ENCODE results near the gene OSGIN1.

- TF ChIP-seq POLR2A (IDR thresholded peaks at IDR 0.05; ENCODE audit: low read length), result no peak
- no peak for TF ChIP-seq GATA1 (IDR thresholded peaks at IDR 0.05; ENCODE audit: low read depth, low read length)
Measured at GRCh38 chr16:83994087-83994486, 41.0 kb downstream of the OSGIN1 start.

Data from erythroblast (primary cell).